Liver (tissue), 3 donors: ENCODE results near the gene LRRC28.

ENCODE experiments used
- ATF3 ChIP-seq: IDR thresholded peaks from 2 replicates; pipeline ENCODE4 v1.6.1; 2016; ENCODE audit warnings: antibody characterized with exemption
- CTCF ChIP-seq: fragments of 150-350 bp; IDR thresholded peaks from 2 replicates; pipeline ENCODE4 v1.5.1; 2017; ENCODE audit warnings: improper control_type of control experiment, low read depth, low read length; ENCODE audit not compliant: missing input control
- EGR1 ChIP-seq, 2 donors: IDR thresholded peaks; 2 replicates each; pipeline ENCODE4 v1.6.1; 2016 to 2018; ENCODE audit warnings: antibody characterized with exemption in 2 of 2, low read depth in 2 of 2
- MAX ChIP-seq: IDR thresholded peaks from 2 replicates; pipeline ENCODE4 v1.6.1; 2016; ENCODE audit warnings: antibody characterized with exemption
- NR2F2 ChIP-seq: IDR thresholded peaks from 2 replicates; pipeline ENCODE4 v1.6.1; 2016; ENCODE audit warnings: antibody characterized with exemption
- RAD21 ChIP-seq, 2 donors: IDR thresholded peaks; 2 replicates each; pipeline ENCODE4 v1.6.1; 2016; ENCODE audit warnings: antibody characterized with exemption in 2 of 2, mild to moderate bottlenecking in 2 of 2
- REST ChIP-seq: IDR thresholded peaks from 2 replicates; pipeline ENCODE4 v1.6.1; 2016; ENCODE audit warnings: antibody characterized with exemption, mild to moderate bottlenecking
- TAF1 ChIP-seq: conservative IDR thresholded peaks from 2 replicates; pipeline ENCODE4 v1.6.1; 2016; ENCODE audit warnings: antibody characterized with exemption, mild to moderate bottlenecking
- YY1 ChIP-seq: IDR thresholded peaks from 2 replicates; pipeline ENCODE4 v1.6.1; 2016; ENCODE audit warnings: antibody characterized with exemption, mild to moderate bottlenecking
- ZBTB33 ChIP-seq: IDR thresholded peaks from 2 replicates; pipeline ENCODE4 v1.6.1; 2016; ENCODE audit warnings: antibody characterized with exemption
- donor health status: healthy.
- donor health status: healthy.

- TF ChIP-seq CTCF (no peak), NR2F2 (no peak), ATF3 (no peak), REST (no peak), YY1 (no peak), RAD21 (IDR thresholded peaks at IDR 0.05) (no peak), EGR1 (IDR thresholded peaks at IDR 0.05; ENCODE audit: low read depth in 2 of 2) (no peak), MAX (no peak), TAF1 (no peak), ZBTB33 (no peak)
Observed at GRCh38 chr15:99340347-99340746, 89.1 kb downstream of the LRRC28 start.
